ENCODE data around the gene MPST.

Gene MPST

GRCh38 chr22:37047006-37047405 lies 27.5 kb downstream of the MPST start:
- no peak for DNase-seq

GRCh38 chr22:37048133-37048532 lies 28.6 kb downstream of the MPST start:
- DNase-seq = no peak

GRCh38 chr22:37049224-37049623 lies 29.7 kb downstream of the MPST start:
- DNase-seq = no peak

GRCh38 chr22:37050913-37051312 lies 31.4 kb downstream of the MPST start:
- no peak for DNase-seq

- peak; percentile 80 for DNase-seq
These were observed 32.1 kb downstream of the MPST start, which contains the start of gene KCTD17 for GRCh38 chr22:37051391-37052385. TSS of gene KCTD17 (plus strand) at chr22:37051742. CDS start at chr22:37051761, 19 bp downstream.

GRCh38 chr22:37052386-37053309 lies 33.1 kb downstream of the MPST start:
- no peak for DNase-seq

GRCh38 chr22:37053310-37054055 lies 33.9 kb downstream of the MPST start:
- DNase-seq = no peak

- DNase-seq = no peak
These were observed 34.5 kb downstream of the MPST start for GRCh38 chr22:37054056-37054395.

GRCh38 chr22:37054600-37055365 lies 35.2 kb downstream of the MPST start:
- no peak for DNase-seq

GRCh38 chr22:37056246-37056645 lies 36.7 kb downstream of the MPST start:
- DNase-seq = no peak

- DNase-seq = no peak
These were observed 37.7 kb downstream of the MPST start for GRCh38 chr22:37057226-37057625.

GRCh38 chr22:37057796-37058510 lies 38.4 kb downstream of the MPST start:
- no peak for DNase-seq

GRCh38 chr22:37058917-37059701 lies 39.6 kb downstream of the MPST start:
- no peak for DNase-seq

GRCh38 chr22:37059876-37060449 lies 40.4 kb downstream of the MPST start:
- DNase-seq = no peak

- no peak for DNase-seq
These were observed 41.5 kb downstream of the MPST start for GRCh38 chr22:37060801-37061610.

GRCh38 chr22:37061611-37062375 lies 42.3 kb downstream of the MPST start:
- DNase-seq = no peak

GRCh38 chr22:37062376-37062675 lies 42.8 kb downstream of the MPST start:
- DNase-seq = no peak

- no peak for DNase-seq
These were observed 43.3 kb downstream of the MPST start for GRCh38 chr22:37062702-37063381.
